Coronary artery (tissue), 2 donors: ENCODE data around the gene OBSCN.

Source experiments
- DNase-seq: peaks from one replicate; pipeline ENCODE4 v3.0.0-alpha.2; 2017; ENCODE audit warnings: low spot score
- H3K27ac ChIP-seq, 2 donors: fragments of 200-600 bp; sonication (generic); one replicate each; pipeline ENCODE4 v1.5.1; 2016 to 2019
- H3K4me3 ChIP-seq: fragments of 200-600 bp; sonication (generic); 2 replicates; pipeline ENCODE4 v1.5.1; 2016; ENCODE audit warnings: mild to moderate bottlenecking, moderate library complexity
- CTCF ChIP-seq: fragments of 200-600 bp; sonication (generic); IDR thresholded peaks from one replicate; pipeline ENCODE4 v1.5.1; 2019; ENCODE audit warnings: antibody characterized with exemption

OBSCN gene

GRCh38 chr1:228341814-228342626, 134.2 kb downstream of the OBSCN start:
- no peak for TF ChIP-seq CTCF
- Histone ChIP-seq H3K27ac (no peak overlapping the region), H3K4me3 (no peak overlapping the region)
- DNase-seq, result peak; percentile 49

GRCh38 chr1:228342627-228343190, 134.9 kb downstream of the OBSCN start:
- Histone ChIP-seq H3K27ac (no peak overlapping the region), H3K4me3 (no peak overlapping the region)
- TF ChIP-seq CTCF, result no peak
- peak; percentile 68 for DNase-seq

GRCh38 chr1:228343191-228343661, 135.4 kb downstream of the OBSCN start:
- no peak overlapping the region for H3K4me3 ChIP-seq
- TF ChIP-seq CTCF, result no peak
- DNase-seq, result peak; percentile 45
- H3K27ac ChIP-seq, result no peak overlapping the region

DNA sequence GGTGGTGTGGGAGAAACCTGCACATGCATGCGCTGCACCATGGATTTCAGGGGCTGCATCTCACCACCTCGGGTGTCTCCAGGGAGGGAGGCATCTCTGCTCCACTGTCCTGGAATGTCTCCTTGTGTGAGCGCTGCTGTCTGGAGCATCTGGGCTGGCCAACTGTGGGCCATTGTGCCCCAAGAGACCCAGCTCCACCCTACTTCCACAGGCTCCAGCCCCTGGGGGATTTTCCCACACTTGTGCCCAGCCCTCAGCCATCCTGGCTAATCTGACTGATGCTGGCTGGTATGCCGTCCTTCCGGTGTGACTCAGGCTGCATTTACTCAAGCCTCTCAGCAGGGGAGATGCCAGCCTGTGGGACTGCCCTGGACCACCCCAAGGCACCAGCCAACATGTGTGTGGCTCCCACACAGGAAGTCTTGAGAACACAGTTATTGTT, 136.8 kb downstream of the OBSCN start:
- TF ChIP-seq CTCF, result no peak
- no peak overlapping the region for H3K27ac ChIP-seq
- peak; percentile 52 for DNase-seq
- H3K4me3 ChIP-seq, result no peak overlapping the region

DNA sequence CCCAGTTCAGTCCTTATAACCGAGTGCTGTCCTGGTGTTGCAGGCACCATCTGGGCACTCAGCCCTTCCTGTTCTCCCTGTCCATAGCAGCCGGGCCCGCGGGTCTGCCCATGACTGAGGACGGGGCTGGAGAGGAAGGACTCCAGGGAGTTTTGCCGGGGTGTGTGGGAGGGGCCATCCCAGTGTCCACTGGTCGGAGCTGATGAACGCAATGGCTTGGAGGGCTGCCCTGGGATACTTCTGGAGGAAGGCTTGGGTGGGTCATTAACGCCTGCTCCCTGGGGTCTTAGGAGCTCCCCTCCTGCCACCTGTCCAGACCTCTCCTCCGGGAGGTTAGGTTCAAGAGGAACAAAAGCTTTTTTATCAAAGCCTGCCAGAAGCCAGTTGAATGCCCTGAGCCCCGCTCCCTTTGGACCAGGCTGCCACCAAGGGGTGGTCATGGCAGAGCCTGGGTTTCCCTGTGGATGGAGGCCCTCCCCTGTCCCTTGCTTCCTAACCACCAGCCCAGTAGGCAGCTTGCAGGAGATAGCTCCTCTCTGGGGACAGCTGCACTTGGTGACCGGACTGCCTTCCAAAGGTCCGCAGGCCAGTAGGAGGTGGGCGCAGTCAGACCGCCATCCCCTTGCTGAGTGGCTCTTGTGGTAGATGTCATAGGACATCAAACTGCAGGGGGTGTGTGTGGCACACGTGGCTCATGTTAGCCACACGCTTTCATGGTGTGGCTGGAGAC, 137.5 kb downstream of the OBSCN start:
- no peak for TF ChIP-seq CTCF
- no peak overlapping the region for H3K27ac ChIP-seq
- H3K4me3 ChIP-seq, result no peak overlapping the region
- no peak for DNase-seq

GRCh38 chr1:228346731-228347130, 138.9 kb downstream of the OBSCN start:
- no peak for TF ChIP-seq CTCF
- Histone ChIP-seq H3K4me3 (no peak overlapping the region), H3K27ac (no peak overlapping the region)
- DNase-seq, result no peak
